ENCODE results near the gene CCR5AS.

CCR5AS gene

GRCh38 chr3:46419816-46420215 is 12.9 kb upstream of the CCR5AS start:
- Histone ChIP-seq H3K9me3 (ENCODE audit: low read length) (no peaks in the 10 kb centered on the region), H3K4me3 (ENCODE audit: low read length) (no peak overlapping the region), H3K9ac (ENCODE audit: low read length) (no peak overlapping the region), H3K4me2 (ENCODE audit: low read length) (no peak overlapping the region), H3K36me3 (ENCODE audit: insufficient read depth, low read length) (no peaks in the 10 kb centered on the region), H2AFZ (ENCODE audit: low read depth, low read length) (no peak overlapping the region), H3K27ac (ENCODE audit: low read length) (no peak overlapping the region), H4K20me1 (ENCODE audit: insufficient read depth) (no peaks in the 10 kb centered on the region), H3F3A (ENCODE audit: insufficient read depth, low read length, poor library complexity, severe bottlenecking) (no peaks in the 10 kb centered on the region), H3K9me2 (ENCODE audit: insufficient read depth, low read length) (no peaks in the 10 kb centered on the region), H3K79me2 (replicated peaks; ENCODE audit: insufficient read depth, low read length) (no peaks in the 10 kb centered on the region), H3K27me3 (ENCODE audit: insufficient read depth, low read depth, low read length) (no peaks in the 10 kb centered on the region)
- TF ChIP-seq POLR2AphosphoS5 (IDR thresholded peaks at IDR 0.05), result no peak

GRCh38 chr3:46417841-46418611 is 11.2 kb upstream of the CCR5AS start:
- Histone ChIP-seq H4K20me1 (ENCODE audit: insufficient read depth) (no peaks in the 10 kb centered on the region), H3K9me3 (ENCODE audit: low read length) (no peaks in the 10 kb centered on the region), H3K27ac (ENCODE audit: low read length) (no peak overlapping the region), H3K4me3 (ENCODE audit: low read length) (no peak overlapping the region), H3K9me2 (ENCODE audit: insufficient read depth, low read length) (no peaks in the 10 kb centered on the region), H3K36me3 (ENCODE audit: insufficient read depth, low read length) (no peaks in the 10 kb centered on the region), H3K79me2 (replicated peaks; ENCODE audit: insufficient read depth, low read length) (no peaks in the 10 kb centered on the region), H2AFZ (ENCODE audit: low read depth, low read length) (no peak overlapping the region), H3K27me3 (ENCODE audit: insufficient read depth, low read depth, low read length) (no peaks in the 10 kb centered on the region), H3K9ac (ENCODE audit: low read length) (no peak overlapping the region), H3F3A (ENCODE audit: insufficient read depth, low read length, poor library complexity, severe bottlenecking) (no peaks in the 10 kb centered on the region), H3K4me2 (ENCODE audit: low read length) (no peak overlapping the region)
- TF ChIP-seq, protein P1, sequence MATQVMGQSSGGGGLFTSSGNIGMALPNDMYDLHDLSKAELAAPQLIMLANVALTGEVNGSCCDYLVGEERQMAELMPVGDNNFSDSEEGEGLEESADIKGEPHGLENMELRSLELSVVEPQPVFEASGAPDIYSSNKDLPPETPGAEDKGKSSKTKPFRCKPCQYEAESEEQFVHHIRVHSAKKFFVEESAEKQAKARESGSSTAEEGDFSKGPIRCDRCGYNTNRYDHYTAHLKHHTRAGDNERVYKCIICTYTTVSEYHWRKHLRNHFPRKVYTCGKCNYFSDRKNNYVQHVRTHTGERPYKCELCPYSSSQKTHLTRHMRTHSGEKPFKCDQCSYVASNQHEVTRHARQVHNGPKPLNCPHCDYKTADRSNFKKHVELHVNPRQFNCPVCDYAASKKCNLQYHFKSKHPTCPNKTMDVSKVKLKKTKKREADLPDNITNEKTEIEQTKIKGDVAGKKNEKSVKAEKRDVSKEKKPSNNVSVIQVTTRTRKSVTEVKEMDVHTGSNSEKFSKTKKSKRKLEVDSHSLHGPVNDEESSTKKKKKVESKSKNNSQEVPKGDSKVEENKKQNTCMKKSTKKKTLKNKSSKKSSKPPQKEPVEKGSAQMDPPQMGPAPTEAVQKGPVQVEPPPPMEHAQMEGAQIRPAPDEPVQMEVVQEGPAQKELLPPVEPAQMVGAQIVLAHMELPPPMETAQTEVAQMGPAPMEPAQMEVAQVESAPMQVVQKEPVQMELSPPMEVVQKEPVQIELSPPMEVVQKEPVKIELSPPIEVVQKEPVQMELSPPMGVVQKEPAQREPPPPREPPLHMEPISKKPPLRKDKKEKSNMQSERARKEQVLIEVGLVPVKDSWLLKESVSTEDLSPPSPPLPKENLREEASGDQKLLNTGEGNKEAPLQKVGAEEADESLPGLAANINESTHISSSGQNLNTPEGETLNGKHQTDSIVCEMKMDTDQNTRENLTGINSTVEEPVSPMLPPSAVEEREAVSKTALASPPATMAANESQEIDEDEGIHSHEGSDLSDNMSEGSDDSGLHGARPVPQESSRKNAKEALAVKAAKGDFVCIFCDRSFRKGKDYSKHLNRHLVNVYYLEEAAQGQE (IDR thresholded peaks at IDR 0.05; ENCODE audit: borderline replicate concordance), result no peak
- TF ChIP-seq TAF1 (IDR thresholded peaks at IDR 0.05; ENCODE audit: low read depth), result no peak
- no peak for TF ChIP-seq MXI1 (conservative IDR thresholded peaks at IDR 0.05; ENCODE audit: poor library complexity, severe bottlenecking)
- no peak for TF ChIP-seq RAD21 (conservative IDR thresholded peaks at IDR 0.05)
- no peak for TF ChIP-seq POLR2AphosphoS5 (IDR thresholded peaks at IDR 0.05)
- no peak for TF ChIP-seq EZH2 (IDR thresholded peaks at IDR 0.05; ENCODE audit: borderline replicate concordance, insufficient read depth, low read length, poor library complexity, severe bottlenecking)
- no peak for TF ChIP-seq CTCF (IDR thresholded peaks at IDR 0.05; ENCODE audit: poor library complexity, severe bottlenecking)
- no peak for TF ChIP-seq SMC3 (conservative IDR thresholded peaks at IDR 0.05; ENCODE audit: poor library complexity)
- no peak for TF ChIP-seq EP300 (conservative IDR thresholded peaks at IDR 0.05; ENCODE audit: poor library complexity, severe bottlenecking)
